Endothelial cell of umbilical vein (primary cell): Measurements from ENCODE around the gene EPHA4. TPM values are rescaled to one million over a fixed set of nuclear protein-coding genes. Genes with fewer than 3 reads are reported as not detected.

Experiments used
- BruUV-seq: library from RNA; stranded (reverse); fragments of 400-500 nt; replicated peaks from 2 replicates; lab custom pipeline; 2021; lab: Mats Ljungman, UMichigan
- CTCF ChIA-PET: fragments of 300-600, 350-600 bp; sonication (Branson Sonifier 250); formaldehyde crosslinking; loops from one replicate; lab custom pipeline; 2021; ENCODE audit warnings: antibody characterized with exemption, inconsistent platforms; lab: Charles Lee
- POLR2A ChIA-PET: fragments of 300-600, 350-600 bp; sonication (Branson Sonifier 250); formaldehyde crosslinking; loops from one replicate; lab custom pipeline; 2021; ENCODE audit warnings: antibody characterized with exemption, inconsistent platforms; lab: Charles Lee
- DNase-seq: peaks from one replicate; pipeline ENCODE4 v3.0.0-alpha.2; 2011; ENCODE audit warnings: low read depth, low spot score
- FAIRE-seq: peaks from 2 replicates; lab custom pipeline; 2011; peaks lifted over from hg19 to GRCh38; lab: Jason Lieb, UNC
- H2AFZ ChIP-seq: 2 replicates; pipeline ENCODE4 v1.6.0; 2012; ENCODE audit warnings: low read depth, low read length, control low read depth, inconsistent platforms
- H3K27ac ChIP-seq: 2 replicates; pipeline ENCODE4 v1.5.1; 2011; ENCODE audit warnings: low read depth, mild to moderate bottlenecking, control low read depth, low read length, moderate library complexity; ENCODE audit not compliant: insufficient read depth
- H3K27me3 ChIP-seq, 2 experiments: 2 replicates each; pipeline versions ENCODE4 v1.6.0 to v1.6.1; 2011; ENCODE audit warnings: low read length in 2 of 2, mixed read lengths in 1 of 2; ENCODE audit not compliant: control insufficient read depth in 2 of 2, insufficient read depth in 2 of 2
- H3K36me3 ChIP-seq, 2 experiments: 2 replicates in 1 of 2; 3 replicates in 1 of 2; pipeline ENCODE4 v1.5.1; 2011; ENCODE audit warnings: low read length in 2 of 2, mild to moderate bottlenecking in 1 of 2, moderate library complexity in 1 of 2; ENCODE audit not compliant: control insufficient read depth in 2 of 2, insufficient read depth in 2 of 2; ENCODE audit errors: extremely low read depth in 1 of 2
- H3K4me1 ChIP-seq: 3 replicates; pipeline ENCODE4 v1.5.1; 2011; ENCODE audit warnings: mild to moderate bottlenecking, low read length; ENCODE audit not compliant: control insufficient read depth, insufficient read depth; ENCODE audit errors: extremely low read depth
- H3K4me2 ChIP-seq: 2 replicates; pipeline ENCODE4 v1.6.1; 2011; ENCODE audit warnings: low read length, control low read depth, mixed read lengths; ENCODE audit not compliant: insufficient read depth
- H3K4me3 ChIP-seq, 3 experiments: fragments of 200-600 bp in 1 of 3; sonication (generic), shearing (Covaris generic) in 1 of 3; replicated peaks in 1 of 3; 2 replicates each; pipeline ENCODE4 v1.5.1; 2011 to 2016; ENCODE audit warnings: control low read depth in 3 of 3, low read length in 3 of 3, mild to moderate bottlenecking in 2 of 3, inconsistent platforms in 1 of 3, low read depth in 1 of 3, moderate library complexity in 1 of 3; ENCODE audit not compliant: insufficient read depth in 1 of 3
- H3K79me2 ChIP-seq: 2 replicates; pipeline ENCODE4 v1.6.0; 2012; ENCODE audit warnings: low read length, inconsistent platforms; ENCODE audit not compliant: control insufficient read depth, insufficient read depth
- H3K9ac ChIP-seq: replicated peaks from 2 replicates; pipeline ENCODE3; 2011; ENCODE audit warnings: low read length, control low read depth; ENCODE audit not compliant: insufficient read depth; ENCODE audit errors: extremely low read depth
- H3K9me1 ChIP-seq: replicated peaks from 3 replicates; pipeline ENCODE4 v1.6.0; 2011; ENCODE audit warnings: mild to moderate bottlenecking, low read length; ENCODE audit not compliant: control insufficient read depth, insufficient read depth; ENCODE audit errors: extremely low read depth
- H3K9me3 ChIP-seq: replicated peaks from 2 replicates; pipeline ENCODE4 v1.5.1; 2012; ENCODE audit warnings: low read length, inconsistent platforms; ENCODE audit not compliant: control insufficient read depth, insufficient read depth
- H4K20me1 ChIP-seq: replicated peaks from 2 replicates; pipeline ENCODE3; 2011; ENCODE audit warnings: mild to moderate bottlenecking, low read length; ENCODE audit not compliant: control insufficient read depth, insufficient read depth; ENCODE audit errors: extremely low read depth
- EZH2 ChIP-seq: IDR thresholded peaks from 2 replicates; pipeline ENCODE4 v1.6.1; 2012; ENCODE audit warnings: borderline replicate concordance, low read depth, mild to moderate bottlenecking, moderate library complexity, low read length, inconsistent platforms; ENCODE audit not compliant: severe bottlenecking
- FOS ChIP-seq: IDR thresholded peaks from 2 replicates; pipeline ENCODE4 v1.6.1; 2011; ENCODE audit warnings: mild to moderate bottlenecking, low read length, moderate library complexity, borderline replicate concordance; ENCODE audit not compliant: insufficient read depth
- GATA2 ChIP-seq: IDR thresholded peaks from 2 replicates; pipeline ENCODE4 v1.7.0; 2011; ENCODE audit warnings: low read depth, mild to moderate bottlenecking, moderate library complexity, mixed read lengths, low read length; ENCODE audit not compliant: insufficient read length, insufficient read depth
- JUN ChIP-seq: IDR thresholded peaks from 2 replicates; pipeline ENCODE4 v1.6.1; 2011; ENCODE audit warnings: borderline replicate concordance, low read depth; ENCODE audit not compliant: insufficient read length, insufficient read depth
- MYC ChIP-seq: IDR thresholded peaks from one replicate; pipeline ENCODE4 v1.6.1; 2011; ENCODE audit warnings: mild to moderate bottlenecking, low read depth, low read length
- POLR2A ChIP-seq: IDR thresholded peaks from 2 replicates; pipeline ENCODE4 v1.6.1; 2012; ENCODE audit warnings: low read depth, mild to moderate bottlenecking, control low read depth, low read length
- POLR2AphosphoS5 ChIP-seq: IDR thresholded peaks from 2 replicates; pipeline ENCODE4 v1.6.1; 2012; ENCODE audit warnings: low read depth, mild to moderate bottlenecking, control low read depth, low read length, moderate library complexity; ENCODE audit not compliant: insufficient read depth
- dilution Hi-C: fragments of 300-500 bp; cut with MboI; formaldehyde crosslinking; loops from one replicate; pipeline ENCODE4 v1.15.0; 2019; ENCODE audit warnings: low sequenced_read_pairs; ENCODE audit not compliant: extremely low pct_ligation_motif_present
- intact Hi-C: fragments of 100-400 bp; cut with micrococcal nuclease; formaldehyde crosslinking; loops from one replicate; pipeline ENCODE4 v1.10.0; 2022
- polyA plus RNA-seq, 4 experiments: library from polyadenylated mRNA; depleted of rRNA in 3 of 4; stranded (reverse) in 3 of 4; unstranded in 1 of 4; fragments of >200 nt; gene quantifications; 2 replicates each; pipeline versions ENCODE4 v1.2.1 to v1.2.3, GENCODE V29; 2011 to 2012; ENCODE audit warnings: missing spikeins in 1 of 4
- total RNA-seq: library from RNA; stranded (reverse); gene quantifications from 2 replicates; pipeline ENCODE4 v1.2.3, GENCODE V29; 2021
- TF ChIP-seq, protein P1 (sequence below): IDR thresholded peaks from 2 replicates; pipeline ENCODE4 v1.6.1; 2011; ENCODE audit not compliant: insufficient read depth, insufficient read length
- TF ChIP-seq, protein P2 (sequence below), 2 donors: IDR thresholded peaks; 1 replicate in 1 of 2; 2 replicates in 1 of 2; pipeline ENCODE4 v1.5.1; 2011; ENCODE audit warnings: low read length in 2 of 2, mild to moderate bottlenecking in 2 of 2, moderate library complexity in 2 of 2, control low read depth in 1 of 2, inconsistent platforms in 1 of 2, low read depth in 1 of 2; ENCODE audit not compliant: insufficient read depth in 1 of 2; ENCODE audit errors: extremely low read depth in 1 of 2

Gene EPHA4
- total and polyA plus RNA-seq, 2 donors (not counting 3 experiments of a cell fraction or from before 2014, with no cell fraction given), result 11.9 to 19.8 TPM

- no peak overlapping the region for H3K4me2 ChIP-seq
- CTCF ChIA-PET, result interaction anchor here (1.2 kb wide), 1 partner anchor 13 kb away, joined by 4 read pairs; no protein-coding TSS in a partner anchor
- no TSS peak for BruUV-seq
- TF ChIP-seq, protein P1, sequence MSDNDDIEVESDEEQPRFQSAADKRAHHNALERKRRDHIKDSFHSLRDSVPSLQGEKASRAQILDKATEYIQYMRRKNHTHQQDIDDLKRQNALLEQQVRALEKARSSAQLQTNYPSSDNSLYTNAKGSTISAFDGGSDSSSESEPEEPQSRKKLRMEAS, result no peak
- TF ChIP-seq POLR2AphosphoS5 (no peak), MYC (no peak), GATA2 (no peak), POLR2A (no peak), JUN (no peak), EZH2 (no peak), FOS (no peak)
- TF ChIP-seq, protein P2, sequence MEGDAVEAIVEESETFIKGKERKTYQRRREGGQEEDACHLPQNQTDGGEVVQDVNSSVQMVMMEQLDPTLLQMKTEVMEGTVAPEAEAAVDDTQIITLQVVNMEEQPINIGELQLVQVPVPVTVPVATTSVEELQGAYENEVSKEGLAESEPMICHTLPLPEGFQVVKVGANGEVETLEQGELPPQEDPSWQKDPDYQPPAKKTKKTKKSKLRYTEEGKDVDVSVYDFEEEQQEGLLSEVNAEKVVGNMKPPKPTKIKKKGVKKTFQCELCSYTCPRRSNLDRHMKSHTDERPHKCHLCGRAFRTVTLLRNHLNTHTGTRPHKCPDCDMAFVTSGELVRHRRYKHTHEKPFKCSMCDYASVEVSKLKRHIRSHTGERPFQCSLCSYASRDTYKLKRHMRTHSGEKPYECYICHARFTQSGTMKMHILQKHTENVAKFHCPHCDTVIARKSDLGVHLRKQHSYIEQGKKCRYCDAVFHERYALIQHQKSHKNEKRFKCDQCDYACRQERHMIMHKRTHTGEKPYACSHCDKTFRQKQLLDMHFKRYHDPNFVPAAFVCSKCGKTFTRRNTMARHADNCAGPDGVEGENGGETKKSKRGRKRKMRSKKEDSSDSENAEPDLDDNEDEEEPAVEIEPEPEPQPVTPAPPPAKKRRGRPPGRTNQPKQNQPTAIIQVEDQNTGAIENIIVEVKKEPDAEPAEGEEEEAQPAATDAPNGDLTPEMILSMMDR (IDR thresholded peaks at IDR 0.05; ENCODE audit: extremely low read depth in 1 of 2, insufficient read depth in 1 of 2, low read depth in 1 of 2, low read length in 2 of 2), result no peak
- H3K36me3 ChIP-seq, result peaks cover 0 to 5% of the 10 kb centered on the region in 2 experiments
- dilution Hi-C loops (no loop called here), intact Hi-C loops (no loop called here)
- H3K79me2 ChIP-seq, result no peaks in the 10 kb centered on the region
- H3K9me1 ChIP-seq, result no peaks in the 10 kb centered on the region
- no peak for FAIRE-seq
- peaks cover 26% of the 10 kb centered on the region for H3K4me1 ChIP-seq
- no peak overlapping the region for H3K9ac ChIP-seq
- no peak overlapping the region for H2AFZ ChIP-seq
- H3K4me3 ChIP-seq, result no peak overlapping the region
- POLR2A ChIA-PET, result no interaction called here
- H3K9me3 ChIP-seq, result no peaks in the 10 kb centered on the region
- H3K27me3 ChIP-seq, result no peaks in the 10 kb centered on the region
- no peak overlapping the region for H3K27ac ChIP-seq
- no peak for DNase-seq
- H4K20me1 ChIP-seq, result no peaks in the 10 kb centered on the region
Measured at GRCh38 chr2:221431477-221431876, 140.6 kb downstream of the EPHA4 start.
